Nephron (organoid): ENCODE data around the gene BCAR3.
A peak's percentile ranks its signal among the peaks of the same experiment; 100 is the strongest.

Source experiments
- H3K27ac Mint-ChIP-seq, 3 experiments: 2 replicates each; pipeline ENCODE4 v1.8.0; 2020; ENCODE audit warnings: mixed read lengths in 3 of 3, mild to moderate bottlenecking in 2 of 3, moderate library complexity in 1 of 3
- H3K27me3 Mint-ChIP-seq: 2 replicates; pipeline ENCODE4 v1.8.0; 2021; ENCODE audit warnings: low read depth, mild to moderate bottlenecking, moderate library complexity, mixed read lengths
- H3K36me3 Mint-ChIP-seq: 2 replicates; pipeline ENCODE4 v1.8.0; 2020; ENCODE audit warnings: low read depth, mixed read lengths
- H3K4me1 Mint-ChIP-seq: 2 replicates; pipeline ENCODE4 v1.8.0; 2020; ENCODE audit warnings: mixed read lengths
- H3K4me3 Mint-ChIP-seq, 3 experiments: 2 replicates each; pipeline ENCODE4 v1.8.0; 2020; ENCODE audit warnings: mild to moderate bottlenecking in 3 of 3, mixed read lengths in 3 of 3, moderate library complexity in 2 of 3
- H3K9me3 Mint-ChIP-seq: 2 replicates; pipeline ENCODE4 v1.8.0; 2020; ENCODE audit warnings: mixed read lengths
- TF ChIP-seq, protein P1 (sequence below), 3 experiments: fragments of 200-600 bp; sonication (generic); IDR thresholded peaks; one replicate each; pipeline ENCODE4 v1.5.0; 2021; ENCODE audit warnings: antibody characterized with exemption in 3 of 3; ENCODE audit not compliant: unreplicated experiment in 3 of 3

BCAR3 gene

GRCh38 chr1:93648656-93649055 lies 33.0 kb downstream of the BCAR3 start:
- H3K36me3 Mint-ChIP-seq: peaks cover 10% of the 10 kb centered on the region
- TF ChIP-seq, protein P1, sequence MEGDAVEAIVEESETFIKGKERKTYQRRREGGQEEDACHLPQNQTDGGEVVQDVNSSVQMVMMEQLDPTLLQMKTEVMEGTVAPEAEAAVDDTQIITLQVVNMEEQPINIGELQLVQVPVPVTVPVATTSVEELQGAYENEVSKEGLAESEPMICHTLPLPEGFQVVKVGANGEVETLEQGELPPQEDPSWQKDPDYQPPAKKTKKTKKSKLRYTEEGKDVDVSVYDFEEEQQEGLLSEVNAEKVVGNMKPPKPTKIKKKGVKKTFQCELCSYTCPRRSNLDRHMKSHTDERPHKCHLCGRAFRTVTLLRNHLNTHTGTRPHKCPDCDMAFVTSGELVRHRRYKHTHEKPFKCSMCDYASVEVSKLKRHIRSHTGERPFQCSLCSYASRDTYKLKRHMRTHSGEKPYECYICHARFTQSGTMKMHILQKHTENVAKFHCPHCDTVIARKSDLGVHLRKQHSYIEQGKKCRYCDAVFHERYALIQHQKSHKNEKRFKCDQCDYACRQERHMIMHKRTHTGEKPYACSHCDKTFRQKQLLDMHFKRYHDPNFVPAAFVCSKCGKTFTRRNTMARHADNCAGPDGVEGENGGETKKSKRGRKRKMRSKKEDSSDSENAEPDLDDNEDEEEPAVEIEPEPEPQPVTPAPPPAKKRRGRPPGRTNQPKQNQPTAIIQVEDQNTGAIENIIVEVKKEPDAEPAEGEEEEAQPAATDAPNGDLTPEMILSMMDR (IDR thresholded peaks at IDR 0.05; ENCODE audit: unreplicated experiment in 3 of 3): no peak
- H3K4me3 Mint-ChIP-seq: no peak overlapping the region
- no peaks in the 10 kb centered on the region for H3K27me3 Mint-ChIP-seq
- H3K27ac Mint-ChIP-seq: no peak overlapping the region
- no peaks in the 10 kb centered on the region for H3K9me3 Mint-ChIP-seq
- no peaks in the 10 kb centered on the region for H3K4me1 Mint-ChIP-seq

DNA sequence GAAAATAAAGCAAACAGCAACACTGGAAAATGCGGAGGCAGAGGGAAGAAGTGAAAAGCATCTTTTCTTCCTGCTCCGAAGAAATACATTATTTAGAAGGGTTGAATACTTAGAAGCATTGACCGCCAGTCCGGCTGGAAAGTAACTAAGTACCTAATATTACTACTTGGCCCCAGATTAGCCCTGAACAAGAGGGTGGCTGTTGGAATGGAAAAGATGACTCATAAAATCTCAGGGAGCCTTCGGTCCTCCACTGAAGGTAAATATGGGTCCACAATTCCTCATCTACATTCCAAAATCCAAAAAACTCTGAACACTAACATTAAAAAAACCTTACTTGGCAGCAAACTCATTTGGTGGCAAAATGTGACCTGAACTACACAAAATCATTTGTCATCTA lies 40.1 kb downstream of the BCAR3 start:
- H3K36me3 Mint-ChIP-seq: peaks cover 26% of the 10 kb centered on the region
- H3K27ac Mint-ChIP-seq: no peak overlapping the region
- H3K4me3 Mint-ChIP-seq: no peak overlapping the region
- H3K4me1 Mint-ChIP-seq: no peaks in the 10 kb centered on the region
- TF ChIP-seq, protein P1 (IDR thresholded peaks at IDR 0.05; ENCODE audit: unreplicated experiment in 3 of 3): no peak
- H3K9me3 Mint-ChIP-seq: no peaks in the 10 kb centered on the region
- no peaks in the 10 kb centered on the region for H3K27me3 Mint-ChIP-seq

GRCh38 chr1:93640656-93641440 lies 40.8 kb downstream of the BCAR3 start:
- H3K27me3 Mint-ChIP-seq: no peaks in the 10 kb centered on the region
- no peaks in the 10 kb centered on the region for H3K9me3 Mint-ChIP-seq
- peaks cover 30% of the 10 kb centered on the region for H3K36me3 Mint-ChIP-seq
- H3K4me3 Mint-ChIP-seq: no peak overlapping the region
- H3K27ac Mint-ChIP-seq: no peak overlapping the region
- H3K4me1 Mint-ChIP-seq: no peaks in the 10 kb centered on the region
- TF ChIP-seq, protein P1 (IDR thresholded peaks at IDR 0.05; ENCODE audit: unreplicated experiment in 3 of 3): no peak

DNA sequence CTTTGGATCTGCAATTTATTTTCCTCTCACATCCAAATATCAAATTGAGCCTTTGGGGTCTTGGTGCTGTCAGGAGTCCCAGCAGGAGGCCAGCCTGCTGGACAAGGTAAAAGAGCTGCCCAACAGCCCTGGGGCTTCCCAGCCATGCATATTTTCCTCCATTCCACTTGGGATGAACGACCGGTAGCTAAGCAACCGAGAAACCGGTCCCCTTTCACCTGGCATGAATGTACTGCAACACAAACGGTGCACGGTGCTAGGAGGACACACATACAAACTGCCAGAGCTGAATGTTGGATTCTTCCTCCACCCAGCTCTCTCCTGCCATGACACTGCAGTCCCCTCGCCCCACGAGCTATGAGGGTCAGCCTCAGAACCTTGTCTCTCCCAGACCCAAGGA lies 42.7 kb downstream of the BCAR3 start:
- Mint-ChIP-seq H3K27ac (peak overlapping the region in 2 of 3 experiments; percentile 27 to 66), H3K9me3 (peaks cover 2% of the 10 kb centered on the region), H3K4me3 (no peak overlapping the region), H3K27me3 (no peaks in the 10 kb centered on the region), H3K4me1 (no peaks in the 10 kb centered on the region), H3K36me3 (peaks cover 38% of the 10 kb centered on the region)
- TF ChIP-seq, protein P1 (IDR thresholded peaks at IDR 0.05; ENCODE audit: unreplicated experiment in 3 of 3): no peak

DNA sequence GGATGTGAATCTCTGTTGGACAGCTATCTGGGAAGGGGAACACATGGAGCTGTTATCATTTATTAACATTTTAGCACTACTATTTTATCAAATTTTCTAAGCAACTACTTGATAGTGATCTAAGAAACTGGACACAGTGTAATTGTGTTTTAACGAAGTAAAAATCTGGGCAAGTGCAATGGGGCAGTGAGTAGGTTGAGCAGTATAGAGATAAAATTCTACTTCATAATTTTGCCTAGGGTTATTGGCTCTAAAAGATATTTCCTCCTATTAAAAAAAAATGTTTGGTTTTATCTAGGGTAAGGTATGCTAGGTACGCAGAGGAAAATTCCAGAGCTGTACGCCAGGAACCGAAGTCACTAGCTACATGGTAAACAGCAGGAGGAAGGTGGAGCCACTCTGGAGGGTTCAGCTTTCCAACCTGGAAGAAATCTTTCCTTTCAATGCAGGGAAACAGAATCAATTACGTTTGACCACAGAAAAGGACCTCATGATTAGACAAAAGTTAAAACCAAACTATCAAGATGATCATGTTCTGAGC lies 43.3 kb downstream of the BCAR3 start:
- Mint-ChIP-seq H3K9me3 (peaks cover 2% of the 10 kb centered on the region), H3K4me3 (no peak overlapping the region), H3K27ac (peak overlapping the region; percentile 27 to 66 (median 56)), H3K36me3 (peaks cover 39% of the 10 kb centered on the region), H3K27me3 (peaks cover 3% of the 10 kb centered on the region), H3K4me1 (no peaks in the 10 kb centered on the region)
- TF ChIP-seq, protein P1 (IDR thresholded peaks at IDR 0.05; ENCODE audit: unreplicated experiment in 3 of 3): no peak

- peaks cover 2% of the 10 kb centered on the region for H3K9me3 Mint-ChIP-seq
- no peak overlapping the region for H3K4me3 Mint-ChIP-seq
These were observed 44.9 kb downstream of the BCAR3 start for GRCh38 chr1:93636712-93637111.

More at GRCh38 chr1:93636712-93637111, 44.9 kb downstream of the BCAR3 start:
- Mint-ChIP-seq H3K4me1 (no peaks in the 10 kb centered on the region), H3K27me3 (peaks cover 3% of the 10 kb centered on the region), H3K27ac (no peak overlapping the region), H3K36me3 (peaks cover 36% of the 10 kb centered on the region)
- TF ChIP-seq, protein P1 (IDR thresholded peaks at IDR 0.05; ENCODE audit: unreplicated experiment in 3 of 3): no peak
